ENCODE data around the gene PRDM11.

The PRDM11 gene

DNA sequence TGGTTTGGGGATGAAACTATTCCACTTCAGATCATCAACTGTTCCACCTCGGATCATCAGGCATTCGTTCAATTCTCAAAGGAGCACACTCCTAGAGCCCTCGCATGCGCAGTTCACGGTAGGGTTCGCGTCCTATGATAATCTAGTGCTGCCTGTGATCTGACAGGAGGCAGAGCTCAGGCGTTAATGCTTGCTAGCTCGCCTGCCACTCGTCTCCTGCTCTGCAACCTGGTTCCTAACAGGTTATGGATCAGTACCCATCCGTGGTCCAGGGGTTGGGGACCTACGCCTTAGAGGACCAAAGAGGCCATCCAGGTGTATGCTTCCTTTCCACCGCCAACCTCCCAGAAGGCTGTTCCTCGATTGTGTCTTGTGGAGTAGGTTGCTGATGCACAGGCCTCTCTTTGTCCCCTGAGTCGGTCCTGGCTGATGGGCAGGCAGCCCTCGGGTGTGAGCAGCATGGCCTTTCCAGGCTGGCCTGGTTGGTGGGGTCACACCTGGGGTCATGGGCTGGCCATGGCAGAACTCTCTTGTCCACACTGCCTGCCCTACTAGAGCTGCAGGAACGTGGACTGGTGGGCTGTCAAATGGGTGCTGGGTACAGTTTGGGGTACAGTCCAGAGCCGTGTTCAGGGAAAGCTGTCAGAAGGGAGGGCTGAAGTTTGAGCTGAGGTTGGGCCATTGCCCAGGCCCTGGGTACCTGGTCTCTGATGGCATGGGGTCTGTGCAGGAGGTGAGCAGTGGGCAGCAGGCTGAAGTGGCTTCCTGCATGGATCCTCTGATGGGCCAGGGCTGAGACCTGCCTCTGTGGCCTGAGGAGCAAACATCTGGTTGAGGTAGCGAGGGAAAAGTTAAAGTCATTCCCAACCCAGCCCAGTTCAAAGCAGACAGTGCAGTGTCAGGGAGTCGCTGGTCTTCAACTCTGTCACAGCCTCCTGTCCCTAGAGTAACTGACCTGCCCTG, 11.1 kb downstream of the PRDM11 start:
- DNase-seq (ENCODE audit: low read depth): no peak

- DNase-seq (ENCODE audit: low read depth): no peak
These were observed 11.8 kb downstream of the PRDM11 start for GRCh38 chr11:45158210-45158731.

GRCh38 chr11:45158891-45159605, 12.6 kb downstream of the PRDM11 start:
- no peak for DNase-seq (ENCODE audit: low read depth)

DNA sequence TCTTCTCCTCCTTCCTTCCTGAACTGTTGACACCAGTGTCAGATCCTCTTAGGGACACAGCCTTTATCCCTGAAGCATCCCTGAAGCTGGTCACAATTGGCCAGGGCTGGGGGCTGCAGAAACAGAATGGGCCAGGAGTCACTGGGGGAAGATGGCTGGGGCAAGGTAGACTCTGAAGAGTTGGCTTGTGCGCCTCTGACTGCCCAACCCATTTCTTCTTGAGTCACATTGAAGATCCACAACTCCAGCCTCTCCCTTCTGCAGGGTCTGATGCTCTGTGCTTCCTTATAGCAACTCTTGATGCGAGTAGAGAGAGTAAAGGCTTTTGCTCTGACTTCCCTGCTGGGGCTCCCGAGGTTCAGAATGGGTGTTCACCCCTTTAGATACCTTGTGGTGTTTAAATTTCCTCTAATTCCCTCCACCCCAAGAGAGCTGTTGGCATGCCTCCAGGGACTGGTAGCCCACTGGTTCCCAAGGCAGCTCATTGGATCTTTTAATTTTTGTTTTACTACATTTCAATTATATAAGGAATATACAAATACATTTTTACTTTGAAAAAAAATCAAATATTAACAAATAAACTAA, 13.4 kb downstream of the PRDM11 start:
- no peak for DNase-seq (ENCODE audit: low read depth)

- DNase-seq (ENCODE audit: low read depth): no peak
These were observed 15.0 kb downstream of the PRDM11 start for GRCh38 chr11:45161252-45162063.

DNA sequence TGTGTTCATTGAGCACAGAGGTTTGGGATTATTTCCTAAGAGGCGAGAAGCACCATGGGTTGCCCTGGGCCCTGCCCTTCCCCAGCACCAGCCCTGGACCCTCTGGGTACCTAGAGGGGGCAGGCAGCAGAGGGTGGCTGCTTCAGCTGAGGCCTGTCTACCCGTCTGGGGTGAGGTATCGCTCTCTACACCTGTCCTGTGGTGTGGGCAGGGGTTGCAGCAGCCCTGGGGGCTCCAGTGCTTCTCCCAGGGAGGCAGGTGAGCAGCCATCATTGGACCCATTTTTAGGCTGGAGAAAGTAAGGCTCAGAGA, 15.6 kb downstream of the PRDM11 start:
- no peak for DNase-seq (ENCODE audit: low read depth)

GRCh38 chr11:45162916-45163879, 16.8 kb downstream of the PRDM11 start:
- no peak for DNase-seq (ENCODE audit: low read depth)

- DNase-seq (ENCODE audit: low read depth): no peak
These were observed 17.6 kb downstream of the PRDM11 start for GRCh38 chr11:45163956-45164575.

GRCh38 chr11:45165386-45165785, 18.9 kb downstream of the PRDM11 start:
- no peak for DNase-seq (ENCODE audit: low read depth)

DNA sequence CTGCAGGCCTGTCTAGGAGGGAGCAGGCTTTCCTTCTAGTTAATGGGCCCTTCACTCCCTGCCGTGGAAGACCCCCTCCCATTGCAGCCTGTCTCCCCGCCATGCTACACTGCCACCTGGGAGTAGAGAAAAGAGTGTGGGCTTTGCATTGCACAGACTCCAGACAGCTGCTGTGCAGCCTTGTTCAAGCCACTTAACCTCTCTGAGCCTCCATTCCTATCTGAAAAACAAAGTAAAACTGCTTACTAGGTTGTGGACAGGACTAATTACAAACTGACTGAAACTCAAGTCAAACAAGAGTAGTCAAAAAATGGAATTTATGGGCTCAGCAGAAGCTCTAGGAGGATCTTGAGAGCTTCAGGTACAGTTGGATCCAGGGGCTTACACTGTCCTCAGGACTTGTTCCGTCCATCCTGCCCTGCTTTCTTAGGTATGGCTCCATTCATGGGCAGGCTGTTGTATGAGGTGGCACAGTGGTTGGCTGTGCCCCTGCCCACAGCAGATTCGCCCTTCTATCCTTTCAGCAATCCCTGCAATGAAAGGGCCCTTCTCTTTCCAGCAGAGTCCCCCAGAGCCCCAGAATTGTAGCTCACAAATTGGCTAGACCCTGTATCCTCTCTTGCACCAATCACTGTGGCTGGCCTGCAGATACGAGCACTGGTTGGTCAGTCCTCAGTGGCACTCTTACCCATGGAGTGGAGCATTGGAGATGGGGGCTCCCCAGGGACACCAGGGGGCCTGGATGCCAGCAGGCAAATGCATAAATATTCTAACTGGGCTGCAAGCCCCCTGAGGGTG, 19.6 kb downstream of the PRDM11 start:
- no peak for DNase-seq (ENCODE audit: low read depth)

DNA sequence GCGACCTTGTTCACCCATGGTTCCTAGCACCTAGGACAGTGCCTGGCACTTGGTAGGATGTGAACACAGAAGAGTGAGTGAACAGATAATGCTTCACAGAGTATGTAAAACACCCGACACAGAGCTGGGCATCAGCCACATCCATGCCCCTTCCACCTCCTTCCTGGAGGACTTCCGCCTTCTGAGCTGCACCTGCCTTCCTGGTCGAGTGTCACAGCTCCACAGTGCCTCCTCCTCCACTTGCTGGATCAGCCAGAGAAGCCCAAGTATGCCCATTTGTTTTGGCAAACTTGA, 20.1 kb downstream of the PRDM11 start:
- no peak for DNase-seq (ENCODE audit: low read depth)

GRCh38 chr11:45167283-45167682, 20.8 kb downstream of the PRDM11 start:
- DNase-seq (ENCODE audit: low read depth): no peak

GRCh38 chr11:45168366-45169130, 22.1 kb downstream of the PRDM11 start:
- no peak for DNase-seq (ENCODE audit: low read depth)

DNA sequence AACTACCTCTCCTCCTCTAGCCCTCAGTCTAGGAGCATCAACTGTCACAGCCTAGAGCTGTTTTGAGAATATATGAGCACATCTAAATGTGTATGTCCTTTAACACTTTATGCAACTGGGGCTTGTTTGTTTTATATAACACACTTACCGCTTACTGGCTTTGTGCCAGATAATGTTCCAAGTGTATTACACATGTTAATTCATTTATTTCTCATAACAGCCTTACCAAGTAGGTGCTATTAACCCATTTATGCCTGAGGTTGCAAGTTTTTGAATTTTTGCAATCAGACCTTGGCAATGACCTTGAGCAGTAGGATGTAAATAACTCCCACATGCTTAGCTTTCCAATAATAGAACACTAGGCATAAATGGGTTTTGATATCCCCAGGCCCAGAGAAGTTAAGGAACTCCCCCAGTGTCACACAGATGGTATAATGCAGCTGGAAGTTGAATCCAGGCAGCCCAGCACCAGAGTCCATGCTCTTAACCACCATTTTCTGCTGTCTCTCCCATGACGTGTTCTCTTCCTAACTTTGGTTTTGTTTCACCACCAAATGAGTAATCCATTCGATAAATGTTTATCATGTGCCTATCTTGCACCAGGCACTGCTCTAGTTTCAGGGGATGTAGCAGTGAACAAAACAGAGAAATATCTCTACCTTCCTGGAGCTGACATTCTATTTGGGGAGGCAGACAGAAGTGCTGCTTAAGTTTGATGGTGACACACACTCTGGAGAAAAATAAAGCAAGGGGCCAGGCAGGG, 23.1 kb downstream of the PRDM11 start:
- no peak for DNase-seq (ENCODE audit: low read depth)

DNA sequence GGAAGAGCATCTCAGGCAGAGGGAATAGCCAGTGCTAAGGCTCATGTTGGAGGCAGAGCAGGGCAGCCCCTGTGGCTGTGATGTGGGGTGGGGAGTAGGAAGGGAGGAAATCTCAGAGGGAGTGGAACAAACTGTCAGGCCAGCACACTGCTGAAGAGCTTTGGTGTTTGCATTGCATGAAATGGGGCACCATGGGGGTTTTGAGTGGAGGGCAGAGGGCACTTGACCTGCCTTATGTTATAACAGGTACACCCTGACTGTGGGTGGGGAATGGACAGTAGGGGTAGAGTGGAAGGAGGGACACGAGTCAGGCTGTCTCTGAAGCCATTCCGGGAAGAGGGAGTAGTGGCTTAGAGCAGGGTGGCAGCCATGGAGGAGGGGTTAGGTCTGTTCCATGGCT, 24.0 kb downstream of the PRDM11 start:
- no peak for DNase-seq (ENCODE audit: low read depth)

- no peak for DNase-seq (ENCODE audit: low read depth)
These were observed 25.1 kb downstream of the PRDM11 start for GRCh38 chr11:45171550-45171949.

DNA sequence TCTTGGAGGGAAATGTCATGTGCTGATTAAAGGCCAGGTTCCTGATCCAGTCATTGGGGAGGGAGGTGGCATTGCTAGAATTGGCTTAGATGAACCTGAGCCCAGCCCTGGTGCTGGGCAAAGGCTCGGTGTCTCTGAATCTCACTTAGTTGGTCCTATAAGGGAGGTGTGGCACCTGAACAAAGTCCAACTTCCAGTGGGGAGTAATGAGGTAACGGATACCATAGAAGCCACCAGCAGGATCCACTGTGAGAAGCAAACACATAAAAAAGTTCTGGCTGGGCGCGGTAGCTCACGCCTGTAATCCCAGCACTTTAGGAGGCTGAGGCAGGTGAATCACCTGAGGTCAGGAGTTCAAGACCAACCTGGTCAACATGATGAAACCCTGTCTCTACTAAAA, 26.6 kb downstream of the PRDM11 start:
- DNase-seq (ENCODE audit: low read depth): no peak

- DNase-seq (ENCODE audit: low read depth): no peak
These were observed 27.9 kb downstream of the PRDM11 start for GRCh38 chr11:45174168-45174835.

Measured in activated T-helper 9 cell treated with anti-CD3 and anti-CD28 coated beads, Interleukin-2, amount 50 U/mL, for 16 hours (primary cell).